HepG2 (cell line): ENCODE data around the gene AMBRA1. TPM values are rescaled to one million over a fixed set of nuclear protein-coding genes. Genes with fewer than 3 reads are reported as not detected.

Experiments
- ATAC-seq: fragments of 200-7000 bp; cut with Tn5 transposase; 3 replicates; pipeline ENCODE4 v1.9.1; 2020; ENCODE audit warnings: mild to moderate bottlenecking, moderate library complexity
- BruUV-seq: library from RNA; stranded (reverse); fragments of 400-500 nt; replicated peaks from 2 replicates; lab custom pipeline; 2021; lab: Mats Ljungman, UMichigan
- CTCF ChIA-PET: fragments of 300-600 bp; formaldehyde crosslinking; extraction: SDS; loops from one replicate; lab custom pipeline; 2021; ENCODE audit warnings: low total read pairs, inconsistent platforms, low intra/inter-chr PET ratio; lab: Yijun Ruan, JAX
- POLR2A ChIA-PET: fragments of 350-600 bp; sonication (Branson Sonifier 250); formaldehyde crosslinking; loops from one replicate; lab custom pipeline; 2020; ENCODE audit warnings: antibody characterized with exemption, inconsistent platforms; lab: Yijun Ruan, JAX
- DNase-seq: peaks from one replicate; pipeline ENCODE4 v3.0.0-alpha.2; 2015; ENCODE audit warnings: low spot score
- FAIRE-seq: peaks from 3 replicates; lab custom pipeline; 2011; peaks lifted over from hg19 to GRCh38; lab: Jason Lieb, UNC
- H2AFZ ChIP-seq: one replicate; pipeline ENCODE4 v1.6.1; 2011; ENCODE audit warnings: low read length, inconsistent platforms
- H3K27ac ChIP-seq: fragments of 300-600 bp; 3 replicates; pipeline ENCODE4 v1.8.0; 2011; ENCODE audit warnings: mixed run types, mild to moderate bottlenecking, mixed read lengths, low read length, inconsistent platforms; ENCODE audit not compliant: insufficient read depth; ENCODE audit errors: extremely low read length
- H3K27me3 ChIP-seq, 2 experiments: fragments of 200-600 bp in 1 of 2; 2 replicates in 1 of 2; 3 replicates in 1 of 2; pipeline versions ENCODE4 v1.6.0 to v1.8.0; 2011; ENCODE audit warnings: low read length in 2 of 2, mild to moderate bottlenecking in 2 of 2, moderate library complexity in 2 of 2, inconsistent platforms in 1 of 2; ENCODE audit not compliant: insufficient read depth in 2 of 2, control insufficient read depth in 1 of 2
- H3K36me3 ChIP-seq, 2 experiments: fragments of 200-600 bp in 1 of 2; replicated peaks in 1 of 2; 2 replicates in 1 of 2; 3 replicates in 1 of 2; pipeline versions ENCODE4 v1.5.1 to v1.8.0; 2011; ENCODE audit warnings: low read length in 2 of 2, inconsistent platforms in 1 of 2; ENCODE audit not compliant: insufficient read depth in 2 of 2, control insufficient read depth in 1 of 2
- H3K4me1 ChIP-seq: 2 replicates; pipeline ENCODE4 v1.5.1; 2012; ENCODE audit warnings: low read length, inconsistent platforms; ENCODE audit not compliant: insufficient read depth
- H3K4me2 ChIP-seq: 2 replicates; pipeline ENCODE4 v1.6.0; 2011; ENCODE audit warnings: low read depth, low read length, inconsistent platforms
- H3K4me3 ChIP-seq, 3 experiments: fragments of 200-600 bp in 1 of 3; sonication (generic), shearing (Covaris generic) in 1 of 3; replicated peaks in 1 of 3; 2 replicates each; pipeline ENCODE4 v1.5.1; 2011 to 2016; ENCODE audit warnings: low read length in 3 of 3, inconsistent platforms in 2 of 3, low read depth in 2 of 3, mild to moderate bottlenecking in 2 of 3, control low read depth in 1 of 3, mixed read lengths in 1 of 3; ENCODE audit not compliant: insufficient read depth in 1 of 3
- H3K79me2 ChIP-seq: one replicate; pipeline ENCODE4 v1.6.1; 2011; ENCODE audit warnings: low read length, inconsistent platforms; ENCODE audit not compliant: insufficient read depth
- H3K9ac ChIP-seq: 2 replicates; pipeline ENCODE4 v1.6.0; 2011; ENCODE audit warnings: mild to moderate bottlenecking, low read depth, low read length, inconsistent platforms; ENCODE audit not compliant: insufficient read depth
- H3K9me3 ChIP-seq: 2 replicates; pipeline ENCODE4 v1.5.1; 2012; ENCODE audit warnings: mild to moderate bottlenecking, low read length
- H4K20me1 ChIP-seq: 2 replicates; pipeline ENCODE4 v1.6.0; 2011; ENCODE audit warnings: inconsistent platforms, mild to moderate bottlenecking, low read length, moderate library complexity; ENCODE audit not compliant: insufficient read depth
- AGO2 ChIP-seq: fragments of 200-400 bp; formaldehyde crosslinking; optimal IDR thresholded peaks from 2 replicates; pipeline ENCODE3; 2017; ENCODE audit warnings: mild to moderate bottlenecking, low read depth, low read length, moderate library complexity
- HNRNPH1 ChIP-seq: fragments of 200-400 bp; formaldehyde crosslinking; optimal IDR thresholded peaks from 2 replicates; pipeline ENCODE3; 2017; ENCODE audit warnings: mild to moderate bottlenecking, low read depth, low read length
- SP1 ChIP-seq, 2 experiments: fragments of 450-650 bp in 1 of 2; sonication (generic) in 1 of 2; formaldehyde crosslinking in 1 of 2; IDR thresholded peaks; 2 replicates each; pipeline versions ENCODE4 v1.4.0 to v1.6.1; 2016 to 2020; ENCODE audit warnings: missing genetic modification reagents in 1 of 2
- ZBTB20 ChIP-seq: sonication (generic); formaldehyde crosslinking; IDR thresholded peaks from 2 replicates; pipeline ENCODE4 v1.8.1; 2023; ENCODE audit warnings: missing genetic modification reagents, low read depth, mild to moderate bottlenecking, borderline replicate concordance
- ZMYM3 ChIP-seq: sonication (generic); formaldehyde crosslinking; IDR thresholded peaks from 2 replicates; pipeline ENCODE4 v1.5.1; 2020; ENCODE audit warnings: mild to moderate bottlenecking, missing genetic modification reagents
- ZMYM4 ChIP-seq: sonication (generic); formaldehyde crosslinking; IDR thresholded peaks from 2 replicates; pipeline ENCODE4 v1.8.1; 2023; ENCODE audit warnings: mild to moderate bottlenecking, missing genetic modification reagents
- ZNF160 ChIP-seq: sonication (generic); formaldehyde crosslinking; IDR thresholded peaks from 2 replicates; pipeline ENCODE4 v1.8.0; 2022; ENCODE audit warnings: mild to moderate bottlenecking, inconsistent platforms, missing genetic modification reagents
- ZNF407 ChIP-seq: sonication (generic); formaldehyde crosslinking; IDR thresholded peaks from one replicate; pipeline ENCODE4 v1.5.1; 2020; ENCODE audit warnings: mild to moderate bottlenecking, missing genetic modification reagents; ENCODE audit errors: not compliant biosample characterization
- ZNF629 ChIP-seq: sonication (generic); formaldehyde crosslinking; conservative IDR thresholded peaks from 2 replicates; pipeline ENCODE4 v1.5.0; 2020; ENCODE audit warnings: missing genetic modification reagents
- ZUFSP ChIP-seq: sonication (generic); formaldehyde crosslinking; IDR thresholded peaks from 2 replicates; pipeline ENCODE4 v1.9.0; 2021; ENCODE audit warnings: missing genetic modification reagents, mild to moderate bottlenecking, borderline replicate concordance
- WGBS: methylation state at CpG from one replicate; pipeline ENCODE4 v1.1.6; 2017; ENCODE audit warnings: low lambda C conversion rate; 5-methylcytosine and 5-hydroxymethylcytosine counted together
- in situ Hi-C: cut with HindIII; loops from 2 replicates; pipeline ENCODE4 v1.10.0; 2017; ENCODE audit warnings: low pct_unique_long_range_greater_than_20kb; ENCODE audit not compliant: extremely low pct_ligation_motif_present
- intact Hi-C: fragments of 100-400 bp; cut with micrococcal nuclease; formaldehyde crosslinking; loops from one replicate; pipeline ENCODE4 v1.10.0; 2022; ENCODE audit not compliant: unreplicated experiment
- polyA plus RNA-seq, 8 experiments: library from polyadenylated mRNA; depleted of rRNA in 3 of 8; stranded (reverse) in 7 of 8; unstranded in 1 of 8; fragments of >200 nt; fragmentation: Illumina TruSeq in 4 of 8; extraction: Trizol in 4 of 8; gene quantifications; 2 replicates each; pipeline versions ENCODE4 v1.2.1 to v1.2.3, GENCODE V29; 2011 to 2016; ENCODE audit warnings: low read depth in 4 of 8, missing spikeins in 1 of 8, mixed read lengths in 1 of 8; ENCODE audit not compliant: insufficient read depth in 1 of 8
- total RNA-seq, 5 experiments: library from RNA; depleted of rRNA; stranded (reverse); fragments of >200 nt; fragmentation: Illumina TruSeq; extraction: Trizol; gene quantifications; 2 replicates each; pipeline ENCODE4 v1.2.3, GENCODE V29; 2016; ENCODE audit warnings: low read depth in 1 of 5

AMBRA1 gene
- total and polyA plus RNA-seq, 2 of the 13 experiments (the other 11 are each of a cell fraction or from before 2014, with no cell fraction given) = 15.7 to 26.0 TPM

GRCh38 chr11:46385169-46386004 is 208.4 kb downstream of the AMBRA1 start (continued):
- TF ChIP-seq ZUFSP (CRISPR knock-in tag) (no peak), HNRNPH1 (no peak), ZMYM4 (CRISPR knock-in tag) (no peak), ZNF629 (CRISPR knock-in tag) (no peak), ZMYM3 (CRISPR knock-in tag) (no peak), SP1 (IDR thresholded peaks at IDR 0.05) (no peak), SP1 (CRISPR knock-in tag; IDR thresholded peaks at IDR 0.05) (no peak)

- DNase-seq = no peak
- Histone ChIP-seq H3K79me2 (peaks cover 4% of the 10 kb centered on the region), H3K36me3 (0 out of 5 replicates have a peak, but pooled peaks cover 0 to 1% of the 10 kb centered on the region in 2 experiments), H3K4me3 (no peak overlapping the region), H4K20me1 (peaks cover 11% of the 10 kb centered on the region), H3K4me2 (no peak overlapping the region), H2AFZ (no peak overlapping the region), H3K9ac (no peak overlapping the region), H3K27ac (no peak overlapping the region), H3K27me3 (peaks cover 2 to 19% of the 10 kb centered on the region in 2 experiments; a peak in 4 of 5 replicates), H3K9me3 (no peaks in the 10 kb centered on the region), H3K4me1 (peaks cover 51% of the 10 kb centered on the region)
- POLR2A ChIA-PET = interaction anchor here (0.6 to 0.7 kb wide), 2 partner anchors 9 to 16 kb away, joined by 3 read pairs; no protein-coding TSS in a partner anchor
- CTCF ChIA-PET = no interaction called here
- FAIRE-seq = no peak
- no TSS peak for BruUV-seq
- WGBS = 76% methylated on average over 6 of the region's 12 CpGs
- ATAC-seq = no peak
- intact Hi-C loops (no loop called here), in situ Hi-C loops (no loop called here)
- TF ChIP-seq AGO2 = peak; percentile 71
- no peak for TF ChIP-seq ZBTB20 (CRISPR knock-in tag)
- TF ChIP-seq ZNF407 (CRISPR knock-in tag) = no peak
- TF ChIP-seq ZNF160 = no peak
Measured at GRCh38 chr11:46383974-46384701, 209.7 kb downstream of the AMBRA1 start.
